Loucy (cell line): ENCODE measurements around the gene RHBDD2.
"Not testable (repeated sequence)": the region's sequence is repeated elsewhere in the genome, so short reads cannot be mapped to it uniquely, and the experiment has no call there.

Experiments used
- H2AFZ ChIP-seq: fragments of 200-600 bp; sonication (generic); 2 replicates; pipeline ENCODE4 v1.6.0; 2016; ENCODE audit warnings: antibody characterized with exemption, mild to moderate bottlenecking, low read length, moderate library complexity
- H3F3A ChIP-seq: fragments of 200-600 bp; 2 replicates; pipeline ENCODE4 v1.6.0; 2016; ENCODE audit warnings: antibody characterized with exemption, low read depth, mild to moderate bottlenecking
- H3K27me3 ChIP-seq: fragments of 200-600 bp; sonication (generic); 2 replicates; pipeline ENCODE4 v1.6.1; 2014; ENCODE audit warnings: low read length, mild to moderate bottlenecking; ENCODE audit not compliant: insufficient read depth, poor library complexity, severe bottlenecking
- H3K36me3 ChIP-seq: fragments of 200-600 bp; sonication (generic); 2 replicates; pipeline ENCODE4 v1.6.1; 2016; ENCODE audit warnings: low read length; ENCODE audit not compliant: insufficient read depth
- H3K4me1 ChIP-seq: fragments of 200-600 bp; sonication (generic); 2 replicates; pipeline ENCODE4 v1.5.1; 2014; ENCODE audit warnings: low read length, mild to moderate bottlenecking; ENCODE audit not compliant: insufficient read depth, poor library complexity, severe bottlenecking
- H3K4me2 ChIP-seq: fragments of 200-600 bp; sonication (generic); 2 replicates; pipeline ENCODE4 v1.6.0; 2014; ENCODE audit warnings: antibody characterized with exemption, low read length, low read depth, mild to moderate bottlenecking; ENCODE audit not compliant: poor library complexity, severe bottlenecking
- H3K4me3 ChIP-seq: fragments of 200-600 bp; sonication (generic); 2 replicates; pipeline ENCODE4 v1.5.1; 2014; ENCODE audit warnings: low read length, mild to moderate bottlenecking, mixed read lengths; ENCODE audit not compliant: poor library complexity, severe bottlenecking
- H3K79me2 ChIP-seq: fragments of 200-600 bp; sonication (generic); 2 replicates; pipeline ENCODE4 v1.6.1; 2014; ENCODE audit warnings: low read length; ENCODE audit not compliant: insufficient read depth
- H3K9ac ChIP-seq: fragments of 200-600 bp; sonication (generic); 2 replicates; pipeline ENCODE4 v1.6.0; 2014; ENCODE audit warnings: mild to moderate bottlenecking, low read depth, low read length, moderate library complexity; ENCODE audit not compliant: poor library complexity, severe bottlenecking
- H3K9me2 ChIP-seq: fragments of 200-600 bp; sonication (generic); replicated peaks from 2 replicates; pipeline ENCODE4 v1.6.1; 2016; ENCODE audit warnings: low read depth, low read length, mixed read lengths
- H3K9me3 ChIP-seq: fragments of 200-600 bp; sonication (generic); 2 replicates; pipeline ENCODE4 v1.6.1; 2014; ENCODE audit warnings: mild to moderate bottlenecking, antibody characterized with exemption, low read length, low read depth; ENCODE audit not compliant: insufficient read depth
- H4K20me1 ChIP-seq: fragments of 200-600 bp; sonication (generic); 2 replicates; pipeline ENCODE4 v1.6.0; 2014; ENCODE audit warnings: antibody characterized with exemption, low read length, mild to moderate bottlenecking; ENCODE audit not compliant: insufficient read depth, poor library complexity, severe bottlenecking
- CTCF ChIP-seq: fragments of 200-600 bp; sonication (generic); conservative IDR thresholded peaks from 2 replicates; pipeline ENCODE4 v1.5.1; 2014; ENCODE audit warnings: mild to moderate bottlenecking, antibody characterized with exemption, low read length
- EZH2phosphoT487 ChIP-seq: fragments of 200-600 bp; IDR thresholded peaks from 2 replicates; pipeline ENCODE4 v1.6.1; 2018; ENCODE audit warnings: antibody characterized with exemption, mild to moderate bottlenecking, moderate library complexity, borderline replicate concordance

Gene RHBDD2

GRCh38 chr7:75854233-75854632 lies 24.6 kb upstream of the RHBDD2 start:
- Histone ChIP-seq H3K4me3 (no peak overlapping the region), H3K9ac (no peak overlapping the region), H3K27me3 (no peaks in the 10 kb centered on the region), H4K20me1 (no peaks in the 10 kb centered on the region), H3K9me3 (no peaks in the 10 kb centered on the region), H3K36me3 (no peaks in the 10 kb centered on the region), H3K4me2 (no peak overlapping the region), H3K4me1 (no peaks in the 10 kb centered on the region), H3F3A (no peaks in the 10 kb centered on the region), H2AFZ (no peak overlapping the region), H3K79me2 (no peaks in the 10 kb centered on the region), H3K9me2 (no peaks in the 10 kb centered on the region)
- no peak for TF ChIP-seq EZH2phosphoT487
- TF ChIP-seq CTCF: no peak

GRCh38 chr7:75854813-75855345 lies 24.0 kb upstream of the RHBDD2 start:
- H3K36me3 ChIP-seq, H2AFZ ChIP-seq, H3K4me3 ChIP-seq, H4K20me1 ChIP-seq, H3K4me1 ChIP-seq, H3K9me3 ChIP-seq, H3F3A ChIP-seq, H3K27me3 ChIP-seq, H3K79me2 ChIP-seq, H3K9ac ChIP-seq, H3K9me2 ChIP-seq, H3K4me2 ChIP-seq: not testable (repeated sequence)

- H3K79me2 ChIP-seq: no peaks in the 10 kb centered on the region
- TF ChIP-seq EZH2phosphoT487: no peak
- TF ChIP-seq CTCF: no peak
- H3K4me2 ChIP-seq: no peak overlapping the region
- H3K9me2 ChIP-seq: no peaks in the 10 kb centered on the region
- no peaks in the 10 kb centered on the region for H4K20me1 ChIP-seq
- H3K4me1 ChIP-seq: no peaks in the 10 kb centered on the region
- no peaks in the 10 kb centered on the region for H3K9me3 ChIP-seq
- H3K9ac ChIP-seq: no peak overlapping the region
- no peak overlapping the region for H3K4me3 ChIP-seq
- no peaks in the 10 kb centered on the region for H3K36me3 ChIP-seq
- no peaks in the 10 kb centered on the region for H3K27me3 ChIP-seq
- no peaks in the 10 kb centered on the region for H3F3A ChIP-seq
- H2AFZ ChIP-seq: no peak overlapping the region
Observed at GRCh38 chr7:75856536-75856935, 22.3 kb upstream of the RHBDD2 start.

DNA sequence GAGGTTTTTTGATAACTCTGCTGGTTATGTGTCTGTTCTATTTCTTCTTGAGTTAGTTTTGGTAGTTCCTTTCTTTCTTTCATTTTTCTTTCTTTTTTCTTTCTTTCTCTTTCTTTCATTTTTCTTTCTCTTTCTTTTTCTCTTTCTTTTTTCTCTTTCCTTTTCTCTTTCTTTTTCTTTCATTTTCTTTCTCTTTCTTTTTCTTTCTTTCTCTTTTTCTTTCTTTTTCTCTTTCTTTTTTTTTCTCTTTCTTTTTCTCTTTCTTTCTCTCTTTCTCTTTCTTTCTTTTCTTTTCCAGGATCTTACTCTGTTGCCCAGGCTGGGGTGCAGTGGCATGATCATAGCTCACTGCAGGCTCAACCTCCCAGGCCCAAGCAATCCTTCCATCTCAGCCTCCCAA lies 20.4 kb upstream of the RHBDD2 start:
- no peak overlapping the region for H3K4me2 ChIP-seq

More for the DNA sequence above, 20.4 kb upstream of the RHBDD2 start:
- no peak overlapping the region for H3K9ac ChIP-seq
- H2AFZ ChIP-seq: no peak overlapping the region
- H3K4me1 ChIP-seq: no peaks in the 10 kb centered on the region
- no peaks in the 10 kb centered on the region for H3K79me2 ChIP-seq
- H3F3A ChIP-seq: no peaks in the 10 kb centered on the region
- no peaks in the 10 kb centered on the region for H4K20me1 ChIP-seq
- TF ChIP-seq EZH2phosphoT487: no peak
- no peak for TF ChIP-seq CTCF
- H3K27me3 ChIP-seq: no peaks in the 10 kb centered on the region
- no peak overlapping the region for H3K4me3 ChIP-seq
- no peaks in the 10 kb centered on the region for H3K36me3 ChIP-seq
- no peaks in the 10 kb centered on the region for H3K9me2 ChIP-seq
- H3K9me3 ChIP-seq: no peaks in the 10 kb centered on the region
